HG03045 (cell line): ENCODE data around the gene WDR7.
A peak's percentile ranks its signal among the peaks of the same experiment; 100 is the strongest.
"Not testable (repeated sequence)": the region's sequence is repeated elsewhere in the genome, so short reads cannot be mapped to it uniquely, and the experiment has no call there.

Experiments used
- ATAC-seq: cut with Tn5 transposase; IDR thresholded peaks from one replicate; pipeline ENCODE4 v1.9.1; 2021; ENCODE audit warnings: mild to moderate bottlenecking, moderate library complexity; ENCODE audit not compliant: unreplicated experiment

Gene WDR7

DNA sequence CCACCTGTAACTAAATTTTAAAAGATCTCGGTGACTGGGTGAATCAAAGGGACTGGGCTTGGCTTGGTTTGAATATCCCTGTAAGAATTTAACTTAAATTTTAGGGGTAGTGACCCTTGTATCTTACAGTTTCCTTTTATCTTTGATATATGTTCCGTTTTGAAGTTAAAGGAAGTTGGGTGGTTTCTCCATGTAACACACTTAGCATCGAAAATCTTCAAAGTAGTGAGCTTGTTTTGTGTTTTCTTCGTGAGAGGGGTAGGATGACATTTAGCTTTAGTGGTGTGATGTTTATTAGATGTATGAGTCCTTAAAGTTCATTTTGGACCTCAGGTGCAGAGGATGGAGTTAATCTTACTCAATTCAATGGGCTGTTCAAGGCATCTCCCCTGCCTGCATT lies 1.6 kb downstream of the WDR7 start:
- no peak for ATAC-seq

DNA sequence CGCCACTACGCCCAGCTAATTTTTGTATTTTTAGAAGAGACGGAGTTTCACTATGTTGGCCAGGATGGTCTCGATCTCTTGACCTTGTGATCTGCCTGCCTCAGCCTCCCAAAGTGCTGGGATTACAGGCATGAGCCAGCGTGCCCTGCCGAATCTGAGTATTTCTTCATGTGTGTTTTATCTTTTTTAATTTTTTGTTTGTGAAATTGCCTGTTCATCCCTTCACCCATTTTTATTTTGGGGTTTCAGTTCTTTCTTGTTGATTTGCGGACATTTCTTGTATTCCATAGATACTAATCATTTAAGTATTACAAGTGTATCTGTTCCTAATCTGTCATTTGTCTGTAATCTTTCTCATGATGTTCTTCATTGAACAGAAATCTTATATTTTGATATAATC lies 3.1 kb downstream of the WDR7 start:
- not testable (repeated sequence) for ATAC-seq

DNA sequence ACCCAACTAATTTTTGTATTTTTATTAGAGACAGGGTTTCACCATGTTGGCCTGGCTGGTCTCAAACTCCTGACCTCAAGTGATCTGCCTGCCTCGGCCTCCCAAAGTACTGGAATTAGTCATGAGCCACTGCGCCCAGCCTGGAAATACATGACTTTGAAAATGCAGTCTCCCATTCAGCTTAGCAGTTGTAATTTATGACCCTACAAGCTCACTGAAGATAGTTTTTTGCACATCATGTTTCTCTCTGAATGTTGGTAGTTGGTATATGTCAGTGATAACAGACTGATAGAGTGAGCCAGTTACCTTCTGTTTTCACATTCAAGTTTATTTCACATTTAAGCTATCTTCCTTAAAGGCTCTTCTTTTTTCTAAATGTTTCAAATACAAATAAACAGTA lies 7.1 kb downstream of the WDR7 start:
- ATAC-seq, result no peak

DNA sequence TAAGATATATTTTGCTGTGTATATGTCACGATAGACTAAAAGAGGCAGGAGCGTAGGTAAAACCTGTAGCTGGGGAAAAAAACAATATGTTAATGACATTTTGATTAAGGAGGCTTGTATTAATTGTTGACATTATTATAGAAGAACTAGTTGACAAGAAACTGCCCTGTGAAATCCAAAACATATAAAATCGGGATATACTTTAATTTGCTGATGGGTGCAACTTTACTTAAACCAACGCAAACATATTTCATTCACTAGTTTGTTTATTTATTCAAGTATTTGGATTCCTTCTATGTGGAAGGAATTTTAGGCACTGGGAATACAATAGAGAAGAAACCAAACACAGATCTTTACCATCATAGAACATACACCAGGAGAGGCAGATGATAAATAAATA lies 8.0 kb downstream of the WDR7 start:
- no peak for ATAC-seq

DNA sequence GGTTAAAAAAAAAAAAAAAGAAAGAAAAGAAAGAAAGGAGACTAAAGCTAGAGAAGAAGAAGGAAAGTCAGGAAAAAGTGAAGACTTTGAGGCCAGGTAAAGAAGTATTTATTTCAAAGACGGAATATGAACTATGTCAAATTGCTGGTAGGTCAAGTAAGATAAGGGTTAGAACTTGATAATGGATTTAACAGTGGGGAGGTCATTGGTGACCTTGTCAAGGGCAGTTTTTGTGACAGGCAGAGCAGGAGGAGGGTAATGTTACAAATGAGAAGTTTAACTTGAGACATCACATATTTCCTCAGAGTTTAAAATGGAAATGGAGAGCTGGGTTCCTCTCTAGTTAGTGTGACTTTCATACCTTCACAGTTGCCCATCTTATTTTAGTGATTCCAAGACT lies 9.5 kb downstream of the WDR7 start:
- ATAC-seq, result no peak

DNA sequence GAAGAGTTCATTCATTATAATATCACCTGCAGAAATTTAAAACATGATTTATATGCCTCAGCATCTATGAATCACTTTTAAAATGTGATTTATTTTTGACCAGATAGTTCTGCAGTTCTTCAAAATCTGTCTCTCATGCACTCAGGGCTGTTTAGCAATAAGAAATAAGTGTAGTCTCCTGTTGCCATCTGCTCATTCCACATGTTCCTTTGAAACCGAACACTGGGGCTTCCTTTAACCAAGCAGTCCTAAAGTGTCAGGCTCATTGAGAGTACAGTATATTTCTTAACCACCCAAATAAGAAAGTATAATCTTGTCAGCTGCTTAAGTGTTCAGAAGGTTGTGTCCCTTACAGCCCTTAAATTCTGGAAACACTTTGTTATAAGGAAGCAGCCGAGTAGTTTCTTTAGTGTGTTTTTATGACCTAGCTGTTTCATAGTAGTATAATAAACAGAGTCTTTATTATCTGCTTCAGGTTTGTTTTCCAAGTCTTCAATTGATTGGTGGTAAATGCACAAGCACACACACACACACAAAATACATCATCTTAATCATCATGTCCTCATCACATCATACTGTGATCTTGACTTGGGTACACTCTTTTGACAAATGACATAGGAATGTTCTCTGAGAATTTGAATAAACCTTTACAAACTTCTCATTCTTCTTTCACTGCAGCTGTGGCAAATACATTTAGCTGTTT lies 10.4 kb downstream of the WDR7 start:
- ATAC-seq, result no peak

DNA sequence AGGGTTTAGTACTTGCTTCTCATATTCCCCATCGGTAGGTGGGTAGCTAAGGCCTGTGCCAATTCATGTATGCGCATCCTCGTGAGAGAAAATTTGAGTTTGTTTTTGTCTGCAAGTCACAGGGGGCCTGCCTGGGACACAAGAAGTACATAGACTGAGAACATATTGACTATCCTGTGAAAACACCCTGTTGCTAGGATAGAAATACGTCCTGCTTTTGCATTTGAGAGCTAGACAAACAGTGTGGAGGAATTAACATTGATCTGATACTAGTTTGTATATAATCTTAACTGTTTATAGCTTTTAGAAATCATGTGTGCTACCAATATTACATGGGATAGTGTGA lies 10.9 kb downstream of the WDR7 start:
- ATAC-seq, result no peak

DNA sequence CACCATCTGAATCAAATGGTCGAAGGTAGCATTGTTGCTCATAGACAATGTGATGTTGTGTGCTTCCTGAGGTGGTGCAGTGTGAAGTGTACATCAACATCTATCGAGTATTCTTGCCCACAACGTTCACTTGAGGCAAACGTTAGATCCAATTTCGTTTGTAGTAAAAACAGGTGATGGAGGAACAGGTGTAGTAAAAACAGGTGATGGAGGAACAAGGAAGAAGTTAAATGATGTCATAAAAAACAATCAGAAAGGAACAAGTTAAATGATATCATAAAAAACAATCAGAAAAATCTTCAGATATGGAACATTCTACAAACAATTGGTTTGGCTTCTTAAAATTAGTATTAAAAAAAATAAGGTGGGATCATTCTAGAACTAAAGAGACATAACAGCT lies 11.3 kb downstream of the WDR7 start:
- ATAC-seq, result no peak

DNA sequence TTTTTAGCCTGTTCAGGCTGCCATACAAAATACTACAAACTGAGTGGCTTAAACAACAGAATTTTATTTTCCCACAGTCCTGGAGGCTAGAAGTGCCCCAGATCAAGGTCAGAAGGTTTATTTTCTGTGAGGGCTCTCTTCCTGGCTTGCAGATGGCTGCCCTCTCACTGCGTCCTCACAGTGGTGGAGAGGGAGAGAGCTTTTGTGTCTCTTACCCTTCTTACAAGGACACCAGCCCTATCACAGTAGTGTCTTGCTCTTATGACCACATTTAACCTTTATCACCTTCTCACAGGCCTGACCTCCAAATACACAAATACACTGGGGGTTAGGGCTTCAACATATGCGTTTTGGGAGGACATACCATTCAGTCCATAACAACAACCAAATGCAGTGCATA lies 11.7 kb downstream of the WDR7 start:
- ATAC-seq, result no peak

DNA sequence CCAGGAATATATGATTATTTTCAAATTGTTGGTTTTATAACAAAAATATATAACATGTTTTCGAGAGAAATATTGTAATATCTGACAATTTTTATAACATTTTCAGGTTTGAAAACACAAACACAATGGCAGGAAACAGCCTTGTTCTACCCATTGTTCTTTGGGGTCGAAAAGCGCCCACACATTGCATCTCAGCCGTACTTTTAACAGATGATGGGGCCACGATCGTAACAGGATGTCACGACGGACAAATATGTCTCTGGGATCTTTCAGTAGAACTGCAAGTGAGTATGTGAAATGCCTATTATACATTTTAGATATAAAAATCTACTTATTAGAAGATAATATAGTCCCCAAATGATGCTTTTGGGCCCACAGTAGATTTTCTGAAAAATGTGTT lies 21.2 kb downstream of the WDR7 start:
- no peak for ATAC-seq

DNA sequence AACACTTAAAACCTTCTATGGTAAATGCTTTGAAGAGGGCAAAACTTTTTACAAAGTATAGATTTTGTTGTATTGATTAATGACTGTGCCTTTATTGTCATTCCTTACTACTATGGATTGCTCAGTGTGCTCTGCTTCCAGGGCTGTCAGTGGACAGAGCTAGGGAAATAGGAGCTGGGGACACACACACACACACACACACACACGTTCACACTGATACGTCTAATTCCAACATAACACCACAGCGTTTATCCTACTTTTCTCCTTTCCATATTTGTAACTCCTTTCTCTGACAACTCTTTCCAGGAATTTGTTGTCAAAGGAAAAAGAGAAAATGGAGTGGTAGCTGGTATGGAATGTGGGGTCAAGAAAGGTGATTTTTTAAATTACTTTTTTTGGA lies 21.8 kb downstream of the WDR7 start:
- no peak for ATAC-seq

DNA sequence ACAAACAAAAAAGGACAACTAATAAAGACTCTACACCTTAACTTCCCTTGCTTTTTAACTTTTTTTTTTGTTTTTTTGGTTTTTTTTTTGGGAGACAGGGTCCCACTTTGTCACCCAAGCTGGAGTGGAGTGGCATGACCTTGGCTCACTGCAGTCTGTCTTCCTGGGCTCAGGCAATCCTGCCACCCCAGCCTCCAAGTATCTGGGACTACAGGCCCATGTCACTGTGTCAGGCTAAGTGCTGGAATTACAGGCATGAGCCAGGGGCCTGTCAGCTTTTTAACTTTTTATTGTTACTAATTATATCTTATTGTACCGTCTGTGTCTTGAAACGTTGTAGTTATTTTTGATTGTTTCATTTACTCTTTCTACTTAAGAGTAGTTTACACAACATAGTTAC lies 25.5 kb downstream of the WDR7 start:
- ATAC-seq, result no peak

DNA sequence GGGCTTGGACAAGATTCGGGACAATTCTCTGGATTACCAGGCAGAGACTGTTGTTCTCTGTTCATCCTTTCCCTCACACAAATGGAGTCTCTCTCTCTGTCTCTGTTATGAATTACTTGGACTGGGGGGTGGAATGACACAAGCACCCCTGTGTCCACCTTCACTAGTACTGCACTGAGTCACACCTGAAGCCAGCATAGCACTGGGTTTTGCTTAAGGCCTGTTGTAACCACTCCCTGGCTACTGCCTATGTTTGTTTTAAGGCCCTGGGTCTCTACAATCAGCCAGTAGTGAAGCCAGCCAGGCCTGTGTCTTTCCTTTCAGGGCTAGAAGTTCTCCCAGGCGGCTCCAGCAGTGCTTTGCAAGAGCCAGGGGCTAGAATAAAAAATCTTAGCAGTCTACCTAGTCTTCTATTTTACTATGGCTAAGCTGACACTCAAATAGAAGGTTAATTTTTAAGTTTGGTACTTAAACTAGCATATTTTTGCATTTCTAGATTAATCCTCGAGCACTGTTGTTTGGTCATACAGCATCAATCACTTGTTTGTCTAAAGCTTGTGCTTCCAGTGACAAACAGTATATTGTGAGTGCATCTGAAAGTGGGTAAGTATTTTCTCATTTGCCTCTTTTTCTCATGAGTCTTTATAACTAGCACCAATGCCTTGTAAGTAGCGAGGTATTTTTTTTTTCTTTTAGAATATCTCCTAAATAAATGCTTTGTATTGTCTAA lies 27.8 kb downstream of the WDR7 start:
- no peak for ATAC-seq

DNA sequence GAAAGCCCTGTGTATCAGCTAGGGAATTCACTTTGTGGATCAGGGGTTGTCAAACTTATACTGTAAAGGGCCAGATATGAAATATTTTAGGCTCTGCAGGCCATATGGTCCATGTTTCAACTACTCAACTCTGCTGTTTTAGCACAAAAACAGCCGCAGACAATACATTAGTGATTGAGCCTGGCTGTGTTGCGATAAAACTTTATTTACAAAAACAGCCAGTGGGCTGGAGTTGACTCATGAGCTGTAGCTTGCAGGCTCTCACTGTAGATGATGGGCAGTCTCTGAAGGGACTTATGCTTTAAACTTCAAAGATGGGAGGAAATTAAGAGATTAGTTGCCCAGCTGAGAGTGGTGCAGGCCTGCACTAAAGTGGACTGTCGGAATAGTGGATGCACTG lies 33.1 kb downstream of the WDR7 start:
- ATAC-seq, result no peak

DNA sequence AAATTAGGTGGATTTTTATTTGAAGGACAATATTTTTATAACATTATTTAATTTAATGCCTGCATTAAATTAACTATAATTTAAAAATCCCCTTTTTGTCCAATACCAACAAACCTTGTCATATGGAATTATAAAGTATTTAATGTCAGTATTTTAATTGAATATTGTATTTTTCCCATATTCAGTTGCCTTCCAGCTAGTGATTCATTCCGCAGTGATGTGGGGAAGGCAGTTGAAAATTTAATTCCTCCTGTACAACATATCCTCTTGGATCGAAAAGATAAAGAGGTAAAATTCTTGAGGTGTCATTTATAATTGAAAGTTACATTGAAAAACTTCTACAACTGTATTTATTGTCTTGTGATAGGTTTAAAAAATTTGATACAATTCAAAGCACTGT lies 40.4 kb downstream of the WDR7 start:
- ATAC-seq, result no peak

DNA sequence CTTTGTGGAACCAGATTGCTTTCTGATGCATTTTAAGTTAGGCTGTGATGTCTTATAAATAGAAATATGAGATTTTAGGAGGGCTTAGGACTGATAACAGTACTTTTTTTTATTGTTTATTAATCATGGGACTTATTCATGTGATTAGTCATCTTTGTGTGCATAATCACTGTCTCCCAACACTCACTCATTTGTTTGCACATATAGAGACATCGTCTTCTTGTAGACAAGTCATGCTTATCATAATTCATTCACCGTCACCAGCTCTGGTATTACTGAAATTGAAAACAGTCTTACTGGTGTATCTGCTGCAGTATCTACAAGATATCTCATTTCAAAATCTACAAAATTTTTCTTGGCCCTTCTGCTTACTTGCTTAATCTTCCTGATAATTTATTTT lies 45.8 kb downstream of the WDR7 start:
- no peak for ATAC-seq

DNA sequence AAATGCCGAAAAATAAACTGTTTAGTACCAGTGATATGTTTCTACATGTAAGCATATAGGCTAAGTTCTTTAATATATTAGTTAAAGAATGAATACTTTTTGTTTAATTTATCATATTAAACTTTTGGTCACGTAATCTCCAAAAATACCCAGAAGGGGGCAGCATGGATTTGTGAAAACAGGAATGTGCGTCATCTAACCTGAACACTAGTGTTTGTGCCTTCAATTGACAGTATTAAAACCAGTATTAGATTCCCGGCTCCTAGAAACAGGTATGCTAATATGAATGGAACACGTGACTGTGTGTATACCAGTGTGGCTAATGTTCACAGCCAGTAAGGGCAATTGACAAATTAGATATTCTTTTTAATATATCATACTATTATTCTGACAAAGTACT lies 51.8 kb downstream of the WDR7 start:
- no peak for ATAC-seq

DNA sequence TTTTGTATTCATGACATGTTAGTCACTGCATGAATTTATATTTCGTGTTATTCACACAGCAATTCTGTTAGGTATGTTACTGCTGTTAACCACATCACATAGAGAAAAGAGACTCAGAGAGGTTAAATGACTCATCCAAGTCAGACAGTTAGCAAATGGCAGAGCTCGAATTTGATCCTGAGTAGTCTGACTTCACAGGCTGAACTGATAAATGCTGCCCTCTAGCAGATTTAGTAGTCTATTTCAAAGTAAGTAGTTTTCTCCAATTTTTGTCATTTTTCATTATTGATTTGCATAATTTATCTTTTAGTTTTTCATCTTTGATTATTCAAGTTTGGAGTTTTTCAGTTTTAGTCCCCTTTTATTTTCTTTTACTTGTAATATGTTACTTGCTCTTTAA lies 58.3 kb downstream of the WDR7 start:
- ATAC-seq, result peak; percentile 91

DNA sequence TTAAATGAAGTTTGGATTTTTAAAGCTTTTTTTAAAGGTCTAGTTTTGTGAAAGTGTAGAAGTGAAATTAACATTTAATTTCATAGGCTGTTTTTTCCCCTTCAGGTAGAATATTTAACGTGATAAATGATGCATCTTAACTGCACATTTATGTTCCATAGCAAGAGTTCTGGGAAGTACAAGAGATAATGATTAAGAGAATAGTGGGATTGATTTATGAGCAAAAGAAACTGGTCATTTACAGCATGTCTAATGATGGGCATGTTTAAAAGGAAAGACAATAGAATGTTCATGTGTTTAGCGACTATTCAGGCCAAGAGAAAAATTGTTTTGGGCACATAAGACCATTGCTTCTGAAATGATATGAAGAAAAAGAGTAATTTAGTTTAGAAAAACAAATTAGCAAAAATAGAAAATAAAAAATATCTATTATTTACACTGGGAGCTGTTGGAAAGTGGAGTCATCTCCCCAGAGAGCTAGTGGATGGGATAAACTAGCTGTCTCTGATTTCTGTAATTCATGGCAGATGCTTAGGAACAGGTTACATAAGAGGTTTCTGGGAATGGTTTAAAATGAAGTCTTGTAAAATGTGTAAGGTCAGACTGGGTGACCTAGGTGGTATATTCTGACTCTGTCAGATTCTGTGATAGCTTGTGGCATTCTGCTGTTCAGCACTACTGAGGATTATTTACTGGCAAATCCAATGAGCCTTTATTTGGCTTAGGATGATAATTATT lies 60.7 kb downstream of the WDR7 start:
- ATAC-seq, result no peak

DNA sequence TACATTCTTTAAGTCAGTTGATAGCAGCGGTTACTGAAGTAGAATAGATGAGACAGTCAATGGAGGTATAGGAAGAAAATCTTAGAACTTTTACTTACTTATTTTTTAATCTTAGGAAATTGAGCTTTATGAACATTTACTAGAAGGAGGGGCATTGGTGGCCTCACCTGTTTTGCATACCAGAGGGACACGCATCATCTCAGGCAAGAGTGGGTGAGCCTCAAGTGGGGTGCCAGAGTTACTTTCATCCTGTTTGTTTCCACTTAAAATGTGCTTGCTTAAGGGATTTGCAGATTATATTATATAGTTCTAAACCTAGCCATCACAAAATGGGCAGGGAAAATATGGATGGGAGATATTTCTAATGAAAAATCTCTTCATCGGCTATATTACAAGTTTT lies 61.6 kb downstream of the WDR7 start:
- no peak for ATAC-seq

DNA sequence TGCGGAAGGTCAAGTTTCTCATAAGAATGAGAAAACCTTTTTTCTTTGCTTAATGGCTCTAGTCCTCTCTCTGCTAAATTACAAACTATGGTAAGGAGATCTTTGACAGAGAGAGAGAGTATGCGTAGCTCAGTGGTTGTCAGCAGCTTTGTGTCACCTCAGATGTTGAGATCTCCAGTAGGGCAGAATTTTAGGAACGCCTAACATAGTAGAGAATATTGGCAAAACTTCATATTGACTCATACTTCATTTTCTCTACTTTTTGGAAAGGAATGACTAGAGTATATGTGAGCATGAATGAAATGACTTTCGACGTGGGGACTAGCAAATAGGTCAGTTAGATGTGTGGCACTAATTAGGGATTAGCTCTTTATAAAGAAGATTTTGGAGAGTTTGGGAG lies 64.0 kb downstream of the WDR7 start:
- ATAC-seq, result no peak

DNA sequence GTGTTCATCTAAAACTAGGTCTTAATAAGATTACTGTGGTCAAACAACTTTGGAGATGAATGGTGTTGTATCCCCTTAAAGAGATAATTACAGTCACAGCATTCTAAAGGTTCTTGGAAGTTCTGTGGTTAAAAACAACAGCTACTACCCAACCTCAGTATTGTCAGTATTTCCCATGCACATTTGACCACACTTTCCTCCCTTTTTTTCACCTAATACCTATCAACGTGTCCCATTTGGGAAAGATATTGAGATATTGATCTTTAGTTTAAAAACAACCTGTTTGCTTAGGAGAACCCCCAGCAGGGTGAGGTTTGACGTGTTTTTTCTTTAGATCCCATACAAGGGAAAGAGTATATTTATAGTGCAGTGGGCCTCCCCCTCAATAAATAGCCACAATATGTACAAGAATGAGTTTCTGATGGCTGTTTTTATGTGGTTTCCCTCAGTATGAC lies 65.6 kb downstream of the WDR7 start:
- ATAC-seq, result no peak
